Thyroid gland (tissue), 4 donors: ENCODE measurements around the gene INKA2.

Experiments
- CTCF ChIP-seq, 6 experiments: fragments of 200-600 bp in 3 of 6; fragments of 450-650 bp in 3 of 6; sonication (generic) in 3 of 6; IDR thresholded peaks; one replicate each; pipeline ENCODE4 v1.5.1; 2016 to 2019; ENCODE audit warnings: antibody characterized with exemption in 6 of 6, mild to moderate bottlenecking in 2 of 6, inconsistent platforms in 1 of 6, moderate library complexity in 1 of 6
- POLR2A ChIP-seq, 2 donors: fragments of 450-650 bp; IDR thresholded peaks; one replicate each; pipeline ENCODE4 v1.6.1; 2017; ENCODE audit warnings: antibody characterized with exemption in 2 of 2, mild to moderate bottlenecking in 2 of 2, moderate library complexity in 1 of 2

- TF ChIP-seq CTCF (IDR thresholded peaks at IDR 0.05), result no peak
- no peak for TF ChIP-seq POLR2A (IDR thresholded peaks at IDR 0.05)
Observed at GRCh38 chr1:111731956-111732355, 7.2 kb downstream of the INKA2 start.
